Astrocyte (in vitro differentiated cells and primary cell): Measurements from ENCODE around the gene CIROP.

Source experiments
- EZH2 ChIP-seq: IDR thresholded peaks from 2 replicates; pipeline ENCODE4 v1.6.1; 2012; ENCODE audit warnings: mild to moderate bottlenecking, low read length, inconsistent platforms; ENCODE audit not compliant: insufficient read depth
- TF ChIP-seq, protein P1 (sequence below): IDR thresholded peaks from 2 replicates; pipeline ENCODE4 v1.5.1; 2011; ENCODE audit warnings: low read depth, mild to moderate bottlenecking, inconsistent platforms, low read length, moderate library complexity; ENCODE audit not compliant: insufficient read depth

DNA sequence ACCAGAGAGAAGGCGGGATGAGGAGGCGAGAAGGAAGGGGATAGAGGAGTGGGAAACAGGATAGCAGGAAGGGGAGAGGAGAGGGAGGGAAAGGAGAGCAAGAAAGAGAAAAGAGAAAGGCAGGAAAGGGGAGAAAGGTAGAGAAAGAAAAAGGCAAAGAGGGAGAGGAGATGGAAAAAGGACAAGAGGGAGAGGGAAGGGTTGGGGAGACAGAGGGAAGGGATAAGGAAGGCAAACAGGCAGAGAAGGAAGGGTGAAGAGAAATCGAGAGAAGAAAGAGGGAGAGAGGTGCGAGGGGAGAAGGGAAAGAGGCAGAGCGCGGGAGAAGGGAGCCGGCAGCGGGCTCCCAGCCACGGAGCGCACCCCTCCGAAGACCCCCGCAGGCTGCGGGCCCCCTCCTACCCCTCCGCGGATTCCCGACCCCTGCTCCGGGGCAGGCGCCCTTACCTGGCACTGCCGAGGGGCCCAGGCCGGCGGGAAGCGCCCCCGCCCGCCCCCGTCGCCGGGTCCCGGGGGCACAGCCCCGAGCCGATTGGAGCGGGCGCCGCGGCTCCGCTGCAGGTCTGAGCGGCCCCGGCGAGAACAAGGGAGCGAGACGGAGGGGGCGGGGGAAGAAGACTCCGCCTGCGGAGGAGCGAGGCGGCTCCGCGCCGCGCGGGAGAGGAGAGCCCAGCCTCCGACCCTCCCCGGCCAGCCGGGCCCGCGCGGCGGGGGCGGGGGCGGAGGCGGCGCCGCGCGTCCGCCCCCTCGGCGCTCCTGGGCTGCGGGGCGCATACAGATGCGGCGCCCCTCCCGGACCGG, 47.6 kb downstream of the CIROP start, which contains the start of gene CDH24:
- TF ChIP-seq, protein P1, sequence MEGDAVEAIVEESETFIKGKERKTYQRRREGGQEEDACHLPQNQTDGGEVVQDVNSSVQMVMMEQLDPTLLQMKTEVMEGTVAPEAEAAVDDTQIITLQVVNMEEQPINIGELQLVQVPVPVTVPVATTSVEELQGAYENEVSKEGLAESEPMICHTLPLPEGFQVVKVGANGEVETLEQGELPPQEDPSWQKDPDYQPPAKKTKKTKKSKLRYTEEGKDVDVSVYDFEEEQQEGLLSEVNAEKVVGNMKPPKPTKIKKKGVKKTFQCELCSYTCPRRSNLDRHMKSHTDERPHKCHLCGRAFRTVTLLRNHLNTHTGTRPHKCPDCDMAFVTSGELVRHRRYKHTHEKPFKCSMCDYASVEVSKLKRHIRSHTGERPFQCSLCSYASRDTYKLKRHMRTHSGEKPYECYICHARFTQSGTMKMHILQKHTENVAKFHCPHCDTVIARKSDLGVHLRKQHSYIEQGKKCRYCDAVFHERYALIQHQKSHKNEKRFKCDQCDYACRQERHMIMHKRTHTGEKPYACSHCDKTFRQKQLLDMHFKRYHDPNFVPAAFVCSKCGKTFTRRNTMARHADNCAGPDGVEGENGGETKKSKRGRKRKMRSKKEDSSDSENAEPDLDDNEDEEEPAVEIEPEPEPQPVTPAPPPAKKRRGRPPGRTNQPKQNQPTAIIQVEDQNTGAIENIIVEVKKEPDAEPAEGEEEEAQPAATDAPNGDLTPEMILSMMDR, result no peak
- no peak for TF ChIP-seq EZH2
